Measurements from ENCODE around the gene EXOC6B. TPM values are rescaled to one million over a fixed set of nuclear protein-coding genes. Genes with fewer than 3 reads are reported as not detected.

The EXOC6B gene
- total and polyA plus RNA-seq, 2 of the 8 experiments (the other 6 are each of a cell fraction or from before 2014, with no cell fraction given): 13.5 to 33.0 TPM

DNA sequence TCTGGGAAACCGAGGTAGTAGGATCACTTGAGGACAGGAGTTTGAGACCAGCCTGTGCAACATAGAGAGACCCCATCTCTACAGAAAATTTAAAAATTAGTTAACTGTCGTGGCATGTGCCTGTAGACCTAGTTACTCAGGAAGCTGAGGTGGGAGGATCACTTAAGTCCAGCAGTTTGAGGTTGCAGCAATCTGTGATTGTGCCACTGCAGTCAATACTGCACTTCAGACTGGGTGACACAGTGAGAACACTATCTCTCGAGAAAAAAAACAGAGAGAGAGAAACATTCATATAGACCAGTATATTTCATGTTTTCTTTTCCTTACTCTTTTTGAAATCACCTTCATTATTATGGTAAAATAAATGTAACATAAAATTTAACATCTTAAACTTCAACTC lies 387.5 kb downstream of the EXOC6B start (continued):
- no peak for TF ChIP-seq EP300 (IDR thresholded peaks at IDR 0.05; ENCODE audit: borderline replicate concordance in 1 of 2, low read depth in 2 of 2, low read length in 2 of 2)
- TF ChIP-seq, protein P1, sequence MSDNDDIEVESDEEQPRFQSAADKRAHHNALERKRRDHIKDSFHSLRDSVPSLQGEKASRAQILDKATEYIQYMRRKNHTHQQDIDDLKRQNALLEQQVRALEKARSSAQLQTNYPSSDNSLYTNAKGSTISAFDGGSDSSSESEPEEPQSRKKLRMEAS (IDR thresholded peaks at IDR 0.05): no peak
